Measurements from ENCODE around the gene TIE1.

The TIE1 gene

DNA sequence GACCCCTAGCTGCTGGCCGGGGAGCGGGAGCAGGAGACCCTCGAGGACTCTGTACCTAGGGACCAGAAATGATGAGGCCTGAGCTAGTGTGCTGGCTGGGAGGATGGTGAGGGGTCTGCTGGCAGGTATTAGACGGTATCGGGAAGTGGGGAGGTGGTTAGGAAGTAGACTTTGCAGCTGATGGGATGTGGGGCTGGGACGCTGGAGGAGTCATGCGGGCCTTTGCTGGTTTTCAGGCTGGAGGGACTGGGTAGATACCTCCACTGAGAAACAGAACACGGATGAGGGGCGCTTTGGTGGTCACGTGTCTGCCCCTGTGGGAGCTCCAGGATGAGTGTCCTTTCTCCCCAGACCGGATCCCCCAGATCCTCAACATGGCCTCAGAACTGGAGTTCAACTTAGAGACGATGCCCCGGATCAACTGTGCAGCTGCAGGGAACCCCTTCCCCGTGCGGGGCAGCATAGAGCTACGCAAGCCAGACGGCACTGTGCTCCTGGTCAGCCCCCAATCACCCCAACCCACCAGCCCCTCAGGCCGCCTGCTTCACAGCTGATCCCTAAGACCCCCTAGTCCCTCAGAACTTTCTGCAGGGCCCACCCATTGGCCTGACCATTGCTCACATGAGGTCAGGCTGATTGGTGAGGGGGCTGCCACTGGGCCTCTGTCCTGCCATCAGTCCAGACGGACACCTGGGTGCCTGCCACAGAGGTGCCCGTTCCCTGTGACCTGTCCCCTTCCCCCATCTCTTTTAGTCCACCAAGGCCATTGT, 8.0 kb downstream of the TIE1 start:
- H3K4me1 ChIP-seq = no peaks in the 10 kb centered on the region
- H3K27ac ChIP-seq = no peak overlapping the region
- no peak overlapping the region for H3K9ac ChIP-seq
- H3K4me2 ChIP-seq (ENCODE audit: low read length) = no peak overlapping the region
- H3K9me3 ChIP-seq (ENCODE audit: control insufficient read depth, low read length) = no peaks in the 10 kb centered on the region
- no peaks in the 10 kb centered on the region for H3K36me3 ChIP-seq (ENCODE audit: control insufficient read depth, insufficient read depth, low read length)
- H3K4me3 ChIP-seq (ENCODE audit: low read depth, low read length) = no peak overlapping the region
- TF ChIP-seq CTCF (IDR thresholded peaks at IDR 0.05) = no peak
- no peaks in the 10 kb centered on the region for H3K79me2 ChIP-seq
- no peaks in the 10 kb centered on the region for H3K27me3 ChIP-seq (ENCODE audit: control insufficient read depth, insufficient read depth, low read length)
- no peak overlapping the region for H2AFZ ChIP-seq

DNA sequence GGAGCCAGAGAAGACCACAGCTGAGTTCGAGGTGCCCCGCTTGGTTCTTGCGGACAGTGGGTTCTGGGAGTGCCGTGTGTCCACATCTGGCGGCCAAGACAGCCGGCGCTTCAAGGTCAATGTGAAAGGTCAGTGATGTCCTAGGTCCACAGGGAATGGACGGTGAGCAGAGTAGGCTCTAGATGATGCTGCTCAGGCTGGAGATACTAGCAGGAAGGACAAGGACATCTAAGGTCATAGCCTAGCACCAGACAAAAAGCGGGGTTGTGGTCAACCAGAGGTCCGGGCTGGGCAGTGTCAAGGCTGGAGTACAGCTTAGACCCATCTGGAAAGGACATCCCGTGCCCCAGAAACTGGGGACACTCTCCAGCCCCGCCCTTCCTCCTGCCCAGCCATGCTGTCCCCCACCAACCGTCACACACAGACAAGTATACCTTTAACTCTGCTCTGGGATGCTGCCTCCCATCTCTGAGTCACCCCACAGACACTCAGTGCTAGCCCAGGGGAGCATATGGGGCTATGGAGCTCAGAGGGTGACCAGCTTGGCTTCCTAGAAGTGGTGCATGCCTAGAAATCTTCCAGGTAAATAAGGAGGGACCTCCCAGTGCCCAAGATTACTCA, 8.7 kb downstream of the TIE1 start:
- TF ChIP-seq CTCF (IDR thresholded peaks at IDR 0.05) = no peak
- Histone ChIP-seq H3K4me2 (ENCODE audit: low read length) (no peak overlapping the region), H3K27ac (no peak overlapping the region), H3K9me3 (ENCODE audit: control insufficient read depth, low read length) (no peaks in the 10 kb centered on the region), H3K27me3 (ENCODE audit: control insufficient read depth, insufficient read depth, low read length) (no peaks in the 10 kb centered on the region), H2AFZ (no peak overlapping the region), H3K79me2 (no peaks in the 10 kb centered on the region), H3K9ac (no peak overlapping the region), H3K4me1 (no peaks in the 10 kb centered on the region), H3K4me3 (ENCODE audit: low read depth, low read length) (no peak overlapping the region), H3K36me3 (ENCODE audit: control insufficient read depth, insufficient read depth, low read length) (no peaks in the 10 kb centered on the region)

- Histone ChIP-seq H3K4me2 (ENCODE audit: low read length) (no peak overlapping the region), H3K79me2 (no peaks in the 10 kb centered on the region), H3K27me3 (ENCODE audit: control insufficient read depth, insufficient read depth, low read length) (no peaks in the 10 kb centered on the region), H3K4me3 (ENCODE audit: low read depth, low read length) (no peak overlapping the region), H2AFZ (no peak overlapping the region), H3K36me3 (ENCODE audit: control insufficient read depth, insufficient read depth, low read length) (no peaks in the 10 kb centered on the region), H3K9ac (no peak overlapping the region), H3K4me1 (no peaks in the 10 kb centered on the region), H3K9me3 (ENCODE audit: control insufficient read depth, low read length) (no peaks in the 10 kb centered on the region), H3K27ac (no peak overlapping the region)
- TF ChIP-seq CTCF (IDR thresholded peaks at IDR 0.05) = no peak
Observed at GRCh38 chr1:43311521-43311920, 10.7 kb downstream of the TIE1 start.

- Histone ChIP-seq H3K9me3 (ENCODE audit: control insufficient read depth, low read length) (no peaks in the 10 kb centered on the region), H3K4me1 (no peaks in the 10 kb centered on the region), H3K9ac (no peak overlapping the region), H3K4me2 (ENCODE audit: low read length) (no peak overlapping the region), H3K36me3 (ENCODE audit: control insufficient read depth, insufficient read depth, low read length) (no peaks in the 10 kb centered on the region), H3K79me2 (no peaks in the 10 kb centered on the region), H2AFZ (no peak overlapping the region), H3K4me3 (ENCODE audit: low read depth, low read length) (no peak overlapping the region), H3K27ac (no peak overlapping the region), H3K27me3 (ENCODE audit: control insufficient read depth, insufficient read depth, low read length) (no peaks in the 10 kb centered on the region)
- TF ChIP-seq CTCF (IDR thresholded peaks at IDR 0.05) = no peak
Observed at GRCh38 chr1:43312212-43312623, 11.4 kb downstream of the TIE1 start.

Measured in parathyroid adenoma (tissue), 2 donors.